ENCODE data around the gene IDNK. TPM values are rescaled to one million over a fixed set of nuclear protein-coding genes. Genes with fewer than 3 reads are reported as not detected.
A peak's percentile ranks its signal among the peaks of the same experiment; 100 is the strongest.

IDNK gene
- total RNA-seq, 1 experiment from 2014 or later, result 0.50 TPM

GRCh38 chr9:83584995-83585394, 37.9 kb upstream of the IDNK start:
- ChIA-PET POLR2A (no interaction called here), CTCF (interaction anchor here (1.1 to 1.3 kb wide), 2 partner anchors 12 to 41 kb away, joined by 4 to 6 read pairs; no protein-coding TSS in a partner anchor)
- Mint-ChIP-seq H3K36me3 (0 out of 2 replicates have a peak, but pooled peaks cover 2% of the 10 kb centered on the region), H3K4me3 (no peak overlapping the region), H3K27ac (no peak overlapping the region), H3K4me1 (peaks cover 13% of the 10 kb centered on the region), H3K27me3 (ENCODE audit: low read depth) (no peaks in the 10 kb centered on the region), H3K9me3 (peaks cover 31% of the 10 kb centered on the region)
- ATAC-seq (peak; percentile 77), DNase-seq (ENCODE audit: low spot score) (peak; percentile 15)
- TF ChIP-seq ZNF423 (CRISPR knock-in tag; IDR thresholded peaks at IDR 0.05) (peak; percentile 92), NFE2L1 (CRISPR knock-in tag; IDR thresholded peaks at IDR 0.05) (no peak)

DNA sequence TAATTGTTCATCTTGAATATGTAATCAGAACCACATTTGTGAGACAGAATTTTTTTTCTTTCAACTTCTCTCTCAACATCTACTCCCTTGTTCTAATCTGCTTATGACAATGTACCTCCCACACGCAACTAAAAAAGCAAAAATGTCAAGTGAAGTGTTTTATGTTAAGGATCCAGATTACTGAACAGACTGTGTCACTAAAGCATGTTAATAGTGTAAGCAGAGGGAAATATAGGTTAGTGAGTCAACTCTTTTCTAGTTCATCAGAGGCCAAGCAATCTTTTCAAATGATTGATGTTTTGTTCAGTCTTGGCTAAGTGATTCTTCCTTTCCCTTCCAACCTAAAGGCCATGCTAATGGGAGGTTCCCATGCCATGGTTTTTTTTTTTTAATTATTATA, 34.7 kb upstream of the IDNK start:
- no peak overlapping the region for H3K4me3 Mint-ChIP-seq
- ATAC-seq (no peak), DNase-seq (ENCODE audit: low spot score) (no peak)
- no peaks in the 10 kb centered on the region for H3K27me3 Mint-ChIP-seq (ENCODE audit: low read depth)
- peaks cover 29% of the 10 kb centered on the region for H3K9me3 Mint-ChIP-seq
- H3K27ac Mint-ChIP-seq, result no peak overlapping the region
- peaks cover 9% of the 10 kb centered on the region; the same call in 1 of the 2 replicates for H3K4me1 Mint-ChIP-seq
- 0 out of 2 replicates have a peak, but pooled peaks cover 2% of the 10 kb centered on the region for H3K36me3 Mint-ChIP-seq
- POLR2A ChIA-PET, result no interaction called here
- CTCF ChIA-PET, result no interaction called here
- TF ChIP-seq EMX1 (CRISPR knock-in tag; IDR thresholded peaks at IDR 0.05) (no peak), NFATC4 (CRISPR knock-in tag; IDR thresholded peaks at IDR 0.05) (no peak), ATF1 (CRISPR knock-in tag; IDR thresholded peaks at IDR 0.05) (no peak), MXD4 (CRISPR knock-in tag; IDR thresholded peaks at IDR 0.05; ENCODE audit: borderline replicate concordance) (no peak)

DNA sequence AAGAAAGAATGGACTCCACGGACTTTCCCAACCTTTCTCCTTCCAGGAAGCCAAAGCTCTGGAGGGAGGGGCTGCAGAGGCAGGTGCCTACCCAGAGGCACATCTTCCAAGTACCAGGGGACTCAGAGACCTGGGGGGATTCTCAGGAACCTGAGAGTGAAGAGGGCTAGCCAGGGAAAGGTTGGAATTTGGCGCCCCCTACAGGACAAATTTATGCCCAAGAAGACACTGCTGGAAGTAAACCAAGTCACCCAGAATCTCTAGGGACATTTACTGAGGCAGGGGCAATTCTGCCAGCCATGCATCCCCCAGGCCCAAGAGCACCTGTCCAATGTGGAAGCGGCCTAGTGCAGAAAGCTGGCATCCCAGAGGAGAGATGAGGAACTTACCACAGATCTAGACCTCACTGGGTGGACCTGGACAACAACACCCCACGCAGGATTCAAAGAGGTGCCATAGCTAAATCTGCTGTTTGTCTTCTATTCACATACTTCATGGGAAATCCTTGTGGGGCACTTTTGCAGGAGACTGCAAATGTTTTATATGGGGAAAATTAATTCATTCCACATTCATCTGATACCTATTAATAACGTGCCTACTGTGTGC, 25.9 kb upstream of the IDNK start:
- peak; percentile 96 for ATAC-seq
- ChIA-PET CTCF (interaction anchor here (0.8 to 1.8 kb wide), 12 partner anchors 12 to 384 kb away, joined by 3 to 14 read pairs (median 4); partner anchors contain the start of gene IDNK), POLR2A (no interaction called here)
- Mint-ChIP-seq H3K27ac (no peak overlapping the region), H3K4me1 (no peaks in the 10 kb centered on the region), H3K4me3 (no peak overlapping the region), H3K36me3 (no peaks in the 10 kb centered on the region), H3K9me3 (no peaks in the 10 kb centered on the region), H3K27me3 (ENCODE audit: low read depth) (no peaks in the 10 kb centered on the region)
- DNase-seq (ENCODE audit: low spot score), result peak; percentile 80
- TF ChIP-seq CTCF (IDR thresholded peaks at IDR 0.05) (peak; percentile 89), ZNF219 (CRISPR knock-in tag; IDR thresholded peaks at IDR 0.05; ENCODE audit: borderline replicate concordance) (no peak)

DNA sequence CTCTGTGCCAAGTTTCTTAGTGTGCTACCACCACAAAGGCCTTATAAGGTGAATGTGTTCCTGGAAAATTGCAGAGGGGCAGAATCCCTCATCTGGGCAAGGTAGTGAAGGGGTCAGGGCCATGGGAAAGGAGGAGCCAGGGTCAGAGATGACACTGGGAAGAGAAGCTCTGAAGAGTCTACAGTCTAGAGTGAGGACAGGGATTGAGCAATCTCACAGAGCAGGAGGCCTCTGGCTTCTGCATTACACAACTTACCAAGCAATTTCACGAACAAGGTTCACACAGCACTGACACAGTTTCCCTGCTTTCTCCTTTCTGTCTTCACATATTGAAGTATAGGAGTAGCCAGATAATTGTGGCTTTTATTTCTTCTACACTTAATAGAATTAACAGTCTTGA, 24.5 kb upstream of the IDNK start:
- Mint-ChIP-seq H3K4me1 (no peaks in the 10 kb centered on the region), H3K27me3 (ENCODE audit: low read depth) (no peaks in the 10 kb centered on the region), H3K27ac (no peak overlapping the region), H3K9me3 (no peaks in the 10 kb centered on the region), H3K36me3 (no peaks in the 10 kb centered on the region), H3K4me3 (no peak overlapping the region)
- CTCF ChIA-PET, result no interaction called here
- ATAC-seq (no peak), DNase-seq (ENCODE audit: low spot score) (no peak)
- POLR2A ChIA-PET, result no interaction called here
- no peak for TF ChIP-seq SMAD4 (CRISPR knock-in tag; IDR thresholded peaks at IDR 0.05)
- TF ChIP-seq, protein P1, sequence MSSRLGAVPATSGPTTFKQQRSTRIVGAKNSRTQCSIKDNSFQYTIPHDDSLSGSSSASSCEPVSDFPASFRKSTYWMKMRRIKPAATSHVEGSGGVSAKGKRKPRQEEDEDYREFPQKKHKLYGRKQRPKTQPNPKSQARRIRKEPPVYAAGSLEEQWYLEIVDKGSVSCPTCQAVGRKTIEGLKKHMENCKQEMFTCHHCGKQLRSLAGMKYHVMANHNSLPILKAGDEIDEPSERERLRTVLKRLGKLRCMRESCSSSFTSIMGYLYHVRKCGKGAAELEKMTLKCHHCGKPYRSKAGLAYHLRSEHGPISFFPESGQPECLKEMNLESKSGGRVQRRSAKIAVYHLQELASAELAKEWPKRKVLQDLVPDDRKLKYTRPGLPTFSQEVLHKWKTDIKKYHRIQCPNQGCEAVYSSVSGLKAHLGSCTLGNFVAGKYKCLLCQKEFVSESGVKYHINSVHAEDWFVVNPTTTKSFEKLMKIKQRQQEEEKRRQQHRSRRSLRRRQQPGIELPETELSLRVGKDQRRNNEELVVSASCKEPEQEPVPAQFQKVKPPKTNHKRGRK (CRISPR knock-in tag; IDR thresholded peaks at IDR 0.05; ENCODE audit: borderline replicate concordance), result no peak
- TF ChIP-seq, protein P2, sequence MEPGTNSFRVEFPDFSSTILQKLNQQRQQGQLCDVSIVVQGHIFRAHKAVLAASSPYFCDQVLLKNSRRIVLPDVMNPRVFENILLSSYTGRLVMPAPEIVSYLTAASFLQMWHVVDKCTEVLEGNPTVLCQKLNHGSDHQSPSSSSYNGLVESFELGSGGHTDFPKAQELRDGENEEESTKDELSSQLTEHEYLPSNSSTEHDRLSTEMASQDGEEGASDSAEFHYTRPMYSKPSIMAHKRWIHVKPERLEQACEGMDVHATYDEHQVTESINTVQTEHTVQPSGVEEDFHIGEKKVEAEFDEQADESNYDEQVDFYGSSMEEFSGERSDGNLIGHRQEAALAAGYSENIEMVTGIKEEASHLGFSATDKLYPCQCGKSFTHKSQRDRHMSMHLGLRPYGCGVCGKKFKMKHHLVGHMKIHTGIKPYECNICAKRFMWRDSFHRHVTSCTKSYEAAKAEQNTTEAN (CRISPR knock-in tag; IDR thresholded peaks at IDR 0.05), result no peak
- TF ChIP-seq TP53 (CRISPR knock-in tag; IDR thresholded peaks at IDR 0.05), result no peak
- TF ChIP-seq ZNF416 (CRISPR knock-in tag; IDR thresholded peaks at IDR 0.05), result no peak
- no peak for TF ChIP-seq ZNF396 (CRISPR knock-in tag; IDR thresholded peaks at IDR 0.05; ENCODE audit: borderline replicate concordance)
- TF ChIP-seq ZBTB21 (CRISPR knock-in tag; IDR thresholded peaks at IDR 0.05; ENCODE audit: borderline replicate concordance), result no peak
- TF ChIP-seq, protein P3, sequence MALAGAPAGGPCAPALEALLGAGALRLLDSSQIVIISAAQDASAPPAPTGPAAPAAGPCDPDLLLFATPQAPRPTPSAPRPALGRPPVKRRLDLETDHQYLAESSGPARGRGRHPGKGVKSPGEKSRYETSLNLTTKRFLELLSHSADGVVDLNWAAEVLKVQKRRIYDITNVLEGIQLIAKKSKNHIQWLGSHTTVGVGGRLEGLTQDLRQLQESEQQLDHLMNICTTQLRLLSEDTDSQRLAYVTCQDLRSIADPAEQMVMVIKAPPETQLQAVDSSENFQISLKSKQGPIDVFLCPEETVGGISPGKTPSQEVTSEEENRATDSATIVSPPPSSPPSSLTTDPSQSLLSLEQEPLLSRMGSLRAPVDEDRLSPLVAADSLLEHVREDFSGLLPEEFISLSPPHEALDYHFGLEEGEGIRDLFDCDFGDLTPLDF (CRISPR knock-in tag; IDR thresholded peaks at IDR 0.05), result no peak
- TF ChIP-seq HMGXB4 (CRISPR knock-in tag; IDR thresholded peaks at IDR 0.05), result no peak
- TF ChIP-seq SP1 (CRISPR knock-in tag; conservative IDR thresholded peaks at IDR 0.05), result no peak
- TF ChIP-seq, protein P4, sequence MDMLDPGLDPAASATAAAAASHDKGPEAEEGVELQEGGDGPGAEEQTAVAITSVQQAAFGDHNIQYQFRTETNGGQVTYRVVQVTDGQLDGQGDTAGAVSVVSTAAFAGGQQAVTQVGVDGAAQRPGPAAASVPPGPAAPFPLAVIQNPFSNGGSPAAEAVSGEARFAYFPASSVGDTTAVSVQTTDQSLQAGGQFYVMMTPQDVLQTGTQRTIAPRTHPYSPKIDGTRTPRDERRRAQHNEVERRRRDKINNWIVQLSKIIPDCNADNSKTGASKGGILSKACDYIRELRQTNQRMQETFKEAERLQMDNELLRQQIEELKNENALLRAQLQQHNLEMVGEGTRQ (CRISPR knock-in tag; IDR thresholded peaks at IDR 0.05), result no peak
- no peak for TF ChIP-seq NR1H2 (CRISPR knock-in tag; IDR thresholded peaks at IDR 0.05)
- TF ChIP-seq CREB1 (CRISPR knock-in tag; IDR thresholded peaks at IDR 0.05), result no peak

All from WTC11 (cell line).